ENCODE results near the gene FAM50A.

FAM50A gene

DNA sequence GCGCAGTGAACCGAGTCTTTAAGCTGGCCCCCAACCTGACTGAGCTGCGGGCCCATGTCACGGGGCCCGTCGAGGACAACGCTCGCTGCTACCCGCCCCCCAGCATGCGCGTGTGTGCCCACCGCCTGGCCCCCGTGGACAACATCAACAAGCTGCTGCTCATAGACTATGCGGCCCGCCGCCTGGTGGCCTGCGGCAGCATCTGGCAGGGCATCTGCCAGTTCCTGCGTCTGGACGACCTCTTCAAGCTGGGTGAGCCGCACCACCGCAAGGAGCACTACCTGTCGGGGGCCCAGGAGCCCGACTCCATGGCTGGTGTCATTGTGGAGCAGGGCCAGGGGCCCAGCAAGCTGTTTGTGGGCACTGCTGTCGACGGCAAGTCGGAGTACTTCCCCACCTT, 16.4 kb downstream of the FAM50A start:
- no peak for TF ChIP-seq GATA2 (IDR thresholded peaks at IDR 0.05; ENCODE audit: low read depth, low read length)
- no peak for TF ChIP-seq GATA3 (IDR thresholded peaks at IDR 0.05; ENCODE audit: low read depth, low read length)

DNA sequence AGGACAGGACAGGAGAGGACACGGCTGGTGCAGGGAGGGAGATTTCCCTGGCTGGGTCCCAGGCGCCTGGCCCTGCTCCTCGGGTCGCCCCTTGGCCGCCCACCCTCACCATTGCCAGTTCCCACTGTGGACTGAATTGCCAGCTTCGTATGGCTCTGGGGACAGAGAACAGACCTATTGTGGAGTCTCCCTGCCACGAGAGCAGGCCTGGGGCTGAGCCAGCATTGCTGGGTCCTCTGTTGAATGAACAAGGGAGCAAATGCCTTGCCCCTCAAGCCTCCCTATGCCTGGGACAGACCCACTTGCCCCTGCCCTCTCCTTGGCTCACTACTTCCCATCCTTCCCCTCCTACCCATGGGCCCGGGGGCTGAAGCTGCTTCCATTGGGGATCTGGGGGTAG, 18.5 kb downstream of the FAM50A start:
- TF ChIP-seq GATA3 (IDR thresholded peaks at IDR 0.05; ENCODE audit: low read depth, low read length) = no peak
- no peak for TF ChIP-seq GATA2 (IDR thresholded peaks at IDR 0.05; ENCODE audit: low read depth, low read length)

DNA sequence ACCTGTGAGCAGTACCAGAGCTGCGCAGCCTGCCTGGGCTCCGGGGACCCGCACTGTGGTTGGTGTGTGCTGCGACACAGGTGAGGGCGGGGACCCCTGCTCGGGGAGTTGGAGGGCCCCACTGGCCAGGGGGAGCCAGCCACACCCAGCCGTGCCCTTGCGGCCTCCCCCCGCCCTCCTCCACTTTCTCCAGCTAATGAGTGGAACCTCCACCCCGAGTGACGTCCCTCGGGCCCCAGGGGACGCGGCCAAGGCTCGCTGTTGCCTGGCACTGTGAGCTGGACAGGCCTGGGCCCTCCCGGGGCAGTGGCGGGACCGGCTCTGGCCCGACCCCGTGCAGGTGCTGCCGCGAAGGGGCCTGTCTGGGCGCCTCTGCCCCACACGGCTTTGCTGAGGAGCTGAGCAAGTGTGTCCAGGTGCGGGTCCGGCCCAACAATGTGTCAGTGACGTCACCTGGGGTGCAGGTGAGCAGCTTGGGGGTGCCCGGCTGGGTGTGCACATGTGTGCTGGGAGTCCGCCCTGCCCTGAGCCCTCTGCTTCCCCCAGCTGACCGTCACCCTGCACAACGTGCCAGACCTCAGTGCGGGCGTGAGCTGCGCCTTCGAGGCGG, 19.8 kb downstream of the FAM50A start:
- TF ChIP-seq GATA3 (IDR thresholded peaks at IDR 0.05; ENCODE audit: low read depth, low read length) = no peak
- TF ChIP-seq GATA2 (IDR thresholded peaks at IDR 0.05; ENCODE audit: low read depth, low read length) = no peak

DNA sequence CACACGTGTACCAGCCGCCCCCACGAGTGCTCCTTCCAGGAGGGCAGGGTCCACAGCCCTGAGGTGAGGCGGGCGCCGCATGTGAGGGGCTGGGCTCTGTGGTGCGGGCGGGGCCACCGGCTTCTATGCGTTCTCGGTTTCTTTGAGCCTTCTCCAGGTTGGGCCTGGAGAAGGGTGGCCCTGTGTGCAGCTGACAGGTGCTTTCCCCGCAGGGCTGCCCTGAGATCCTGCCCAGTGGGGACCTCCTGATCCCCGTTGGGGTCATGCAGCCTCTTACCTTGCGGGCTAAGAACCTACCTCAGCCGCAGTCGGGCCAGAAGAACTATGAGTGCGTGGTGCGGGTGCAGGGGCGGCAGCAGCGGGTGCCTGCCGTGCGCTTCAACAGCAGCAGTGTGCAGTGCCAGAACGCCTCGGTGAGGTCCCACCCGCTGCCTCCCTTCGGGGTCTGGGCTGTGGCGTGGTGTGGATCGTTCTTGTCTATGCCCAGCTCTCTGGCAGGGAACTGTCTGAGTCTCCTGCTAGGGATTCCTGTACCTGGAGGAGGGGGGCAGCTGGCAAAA, 20.9 kb downstream of the FAM50A start:
- TF ChIP-seq GATA3 (IDR thresholded peaks at IDR 0.05; ENCODE audit: low read depth, low read length) (no peak), GATA2 (IDR thresholded peaks at IDR 0.05; ENCODE audit: low read depth, low read length) (no peak)

DNA sequence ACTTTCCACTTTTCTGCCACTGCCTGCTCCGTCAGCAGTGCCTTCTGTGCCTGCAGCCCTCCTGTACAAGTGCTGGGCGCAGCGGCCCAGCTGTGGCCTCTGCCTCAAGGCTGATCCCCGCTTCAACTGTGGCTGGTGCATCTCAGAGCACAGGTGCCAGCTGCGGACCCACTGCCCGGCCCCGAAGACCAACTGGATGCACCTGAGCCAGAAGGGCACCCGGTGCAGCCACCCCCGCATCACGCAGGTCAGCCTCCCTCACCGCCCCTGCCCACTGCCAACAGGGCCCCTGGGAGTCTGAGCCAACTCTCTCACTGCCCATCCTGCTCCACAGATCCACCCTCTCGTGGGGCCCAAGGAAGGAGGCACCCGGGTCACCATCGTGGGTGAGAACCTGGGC, 21.7 kb downstream of the FAM50A start:
- TF ChIP-seq GATA3 (IDR thresholded peaks at IDR 0.05; ENCODE audit: low read depth, low read length) (no peak), GATA2 (IDR thresholded peaks at IDR 0.05; ENCODE audit: low read depth, low read length) (no peak)

DNA sequence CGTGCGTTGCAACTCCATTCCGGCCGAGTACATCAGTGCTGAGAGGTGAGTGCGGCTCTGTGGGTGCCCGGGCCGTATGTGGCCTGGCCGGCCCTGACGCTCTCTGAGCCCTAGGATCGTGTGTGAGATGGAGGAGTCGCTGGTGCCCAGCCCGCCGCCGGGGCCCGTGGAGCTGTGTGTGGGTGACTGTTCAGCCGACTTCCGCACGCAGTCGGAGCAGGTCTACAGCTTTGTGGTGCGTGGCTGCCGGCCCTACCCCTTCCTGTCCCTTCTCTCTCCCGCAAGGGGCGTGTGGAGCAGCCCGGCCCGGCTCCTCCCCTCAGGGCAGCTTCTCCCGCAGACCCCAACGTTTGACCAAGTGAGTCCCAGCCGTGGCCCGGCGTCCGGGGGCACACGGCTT, 22.1 kb downstream of the FAM50A start:
- TF ChIP-seq GATA3 (IDR thresholded peaks at IDR 0.05; ENCODE audit: low read depth, low read length) (no peak), GATA2 (IDR thresholded peaks at IDR 0.05; ENCODE audit: low read depth, low read length) (no peak)

DNA sequence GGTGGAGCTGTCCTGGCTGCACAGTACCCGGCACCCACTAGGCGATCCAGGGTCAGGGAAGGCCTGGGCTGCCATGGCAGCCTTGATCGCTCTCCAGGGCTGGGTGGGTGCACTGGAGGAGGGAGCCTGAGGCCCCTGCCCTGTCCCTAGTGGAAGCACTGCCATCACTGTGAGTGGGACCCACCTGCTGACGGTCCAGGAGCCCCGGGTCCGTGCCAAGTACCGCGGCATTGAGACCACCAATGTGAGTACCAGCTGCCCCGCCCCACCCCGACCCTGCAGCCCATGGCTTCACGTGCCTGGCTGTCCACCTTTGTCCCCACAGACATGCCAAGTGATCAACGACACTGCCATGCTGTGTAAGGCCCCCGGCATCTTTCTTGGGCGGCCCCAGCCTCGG, 23.0 kb downstream of the FAM50A start:
- TF ChIP-seq GATA3 (IDR thresholded peaks at IDR 0.05; ENCODE audit: low read depth, low read length) (no peak), GATA2 (IDR thresholded peaks at IDR 0.05; ENCODE audit: low read depth, low read length) (no peak)

DNA sequence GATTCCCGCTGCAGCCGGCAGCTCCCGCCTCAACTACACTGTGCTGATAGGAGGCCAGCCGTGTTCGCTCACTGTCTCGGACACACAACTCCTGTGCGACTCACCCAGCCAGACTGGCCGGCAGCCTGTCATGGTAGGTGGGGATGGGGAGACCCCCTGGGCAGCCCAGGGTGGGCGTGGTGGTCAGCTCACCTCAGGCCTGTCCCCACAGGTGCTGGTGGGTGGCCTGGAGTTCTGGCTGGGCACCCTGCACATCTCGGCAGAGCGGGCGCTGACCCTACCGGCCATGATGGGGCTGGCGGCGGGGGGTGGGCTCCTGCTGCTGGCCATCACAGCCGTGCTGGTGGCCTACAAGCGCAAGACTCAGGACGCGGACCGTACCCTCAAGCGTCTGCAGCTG, 23.6 kb downstream of the FAM50A start:
- TF ChIP-seq GATA2 (IDR thresholded peaks at IDR 0.05; ENCODE audit: low read depth, low read length) = no peak
- no peak for TF ChIP-seq GATA3 (IDR thresholded peaks at IDR 0.05; ENCODE audit: low read depth, low read length)

DNA sequence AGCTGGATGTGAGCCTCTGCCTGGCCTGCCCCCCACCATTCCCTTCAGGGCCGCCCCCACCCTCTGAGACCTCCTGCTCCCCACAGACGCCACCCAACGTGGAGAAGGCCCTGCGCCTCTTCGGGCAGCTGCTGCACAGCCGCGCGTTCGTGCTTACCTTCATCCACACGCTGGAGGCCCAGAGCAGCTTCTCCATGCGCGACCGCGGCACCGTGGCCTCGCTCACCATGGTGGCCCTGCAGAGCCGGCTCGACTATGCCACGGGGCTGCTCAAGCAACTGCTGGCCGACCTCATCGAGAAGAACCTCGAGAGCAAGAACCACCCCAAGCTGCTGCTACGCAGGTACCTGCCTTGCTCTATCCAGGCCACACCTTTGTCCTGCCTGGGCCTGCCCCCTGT, 24.3 kb downstream of the FAM50A start:
- TF ChIP-seq GATA2 (IDR thresholded peaks at IDR 0.05; ENCODE audit: low read depth, low read length) = no peak
- TF ChIP-seq GATA3 (IDR thresholded peaks at IDR 0.05; ENCODE audit: low read depth, low read length) = no peak

DNA sequence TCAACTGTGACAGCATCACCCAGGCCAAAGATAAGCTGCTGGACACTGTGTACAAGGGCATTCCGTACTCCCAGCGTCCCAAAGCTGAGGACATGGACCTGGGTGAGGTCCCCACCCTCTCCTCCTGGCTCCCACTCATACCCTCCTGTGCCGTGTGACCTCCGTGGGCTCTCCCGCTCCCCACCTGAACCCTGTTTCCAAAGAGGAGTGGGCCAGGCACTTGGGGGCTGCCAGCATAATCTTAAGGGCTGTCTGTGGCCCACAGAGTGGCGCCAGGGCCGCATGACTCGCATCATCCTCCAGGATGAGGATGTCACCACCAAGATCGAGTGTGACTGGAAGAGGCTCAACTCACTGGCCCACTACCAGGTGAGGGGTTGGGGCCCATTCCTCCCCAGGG, 25.2 kb downstream of the FAM50A start:
- no peak for TF ChIP-seq GATA3 (IDR thresholded peaks at IDR 0.05; ENCODE audit: low read depth, low read length)
- no peak for TF ChIP-seq GATA2 (IDR thresholded peaks at IDR 0.05; ENCODE audit: low read depth, low read length)

DNA sequence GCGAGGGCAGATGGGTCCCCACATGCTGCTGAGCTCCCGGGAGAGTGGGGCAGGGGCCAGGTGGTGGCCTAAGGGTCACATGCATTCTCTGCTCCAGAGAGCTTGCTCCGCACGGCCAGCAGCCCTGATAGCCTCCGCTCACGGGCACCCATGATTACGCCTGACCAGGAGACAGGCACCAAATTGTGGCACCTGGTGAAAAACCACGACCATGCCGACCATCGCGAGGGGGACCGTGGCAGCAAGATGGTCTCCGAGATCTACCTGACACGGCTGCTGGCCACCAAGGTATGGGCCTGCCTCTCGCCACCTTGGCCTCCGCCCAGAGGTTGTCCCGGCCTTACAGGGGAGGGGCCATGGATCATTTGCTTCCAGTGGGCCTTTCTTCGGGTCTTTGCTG, 25.9 kb downstream of the FAM50A start:
- TF ChIP-seq GATA3 (IDR thresholded peaks at IDR 0.05; ENCODE audit: low read depth, low read length) (no peak), GATA2 (IDR thresholded peaks at IDR 0.05; ENCODE audit: low read depth, low read length) (no peak)

DNA sequence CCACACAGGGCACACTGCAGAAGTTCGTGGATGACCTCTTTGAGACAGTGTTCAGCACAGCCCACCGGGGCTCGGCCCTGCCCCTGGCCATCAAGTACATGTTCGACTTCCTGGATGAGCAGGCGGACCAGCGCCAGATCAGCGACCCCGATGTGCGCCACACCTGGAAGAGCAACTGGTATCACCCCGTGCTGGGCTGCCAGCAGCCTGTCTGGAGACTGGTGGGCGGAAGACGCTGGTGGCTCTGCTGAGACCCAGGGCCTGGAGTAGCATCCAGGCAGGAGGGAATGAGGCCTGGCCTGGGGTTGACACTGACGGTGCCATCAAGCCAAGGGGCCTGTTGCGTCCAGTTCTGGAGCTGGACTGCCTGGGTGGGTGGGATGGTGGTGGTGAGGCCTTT, 26.5 kb downstream of the FAM50A start:
- TF ChIP-seq GATA2 (IDR thresholded peaks at IDR 0.05; ENCODE audit: low read depth, low read length) (no peak), GATA3 (IDR thresholded peaks at IDR 0.05; ENCODE audit: low read depth, low read length) (no peak)

DNA sequence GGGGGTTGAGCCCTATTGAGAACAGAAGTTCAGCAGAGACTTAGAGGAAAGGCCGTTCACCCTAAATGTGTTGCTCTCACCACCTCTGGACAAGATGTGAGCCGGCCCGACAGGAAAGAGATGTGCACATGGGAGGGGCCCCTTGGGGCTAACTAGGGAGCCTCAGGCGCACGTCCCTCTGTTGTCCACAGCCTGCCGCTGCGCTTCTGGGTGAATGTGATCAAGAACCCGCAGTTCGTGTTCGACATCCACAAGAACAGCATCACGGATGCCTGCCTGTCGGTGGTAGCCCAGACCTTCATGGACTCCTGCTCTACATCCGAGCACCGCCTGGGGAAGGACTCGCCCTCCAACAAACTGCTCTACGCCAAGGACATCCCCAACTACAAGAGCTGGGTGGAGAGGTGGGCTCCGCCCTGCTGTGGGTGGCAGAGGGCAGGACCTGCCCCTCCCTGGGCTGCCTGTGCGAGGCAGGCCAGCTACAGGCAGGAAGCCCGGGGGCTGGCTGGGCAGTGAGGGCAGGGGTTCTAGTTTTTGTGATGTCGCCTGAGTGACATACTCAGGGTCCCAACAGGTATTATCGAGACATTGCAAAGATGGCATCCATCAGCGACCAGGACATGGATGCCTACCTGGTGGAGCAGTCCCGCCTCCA, 27.1 kb downstream of the FAM50A start:
- no peak for TF ChIP-seq GATA2 (IDR thresholded peaks at IDR 0.05; ENCODE audit: low read depth, low read length)
- no peak for TF ChIP-seq GATA3 (IDR thresholded peaks at IDR 0.05; ENCODE audit: low read depth, low read length)

DNA sequence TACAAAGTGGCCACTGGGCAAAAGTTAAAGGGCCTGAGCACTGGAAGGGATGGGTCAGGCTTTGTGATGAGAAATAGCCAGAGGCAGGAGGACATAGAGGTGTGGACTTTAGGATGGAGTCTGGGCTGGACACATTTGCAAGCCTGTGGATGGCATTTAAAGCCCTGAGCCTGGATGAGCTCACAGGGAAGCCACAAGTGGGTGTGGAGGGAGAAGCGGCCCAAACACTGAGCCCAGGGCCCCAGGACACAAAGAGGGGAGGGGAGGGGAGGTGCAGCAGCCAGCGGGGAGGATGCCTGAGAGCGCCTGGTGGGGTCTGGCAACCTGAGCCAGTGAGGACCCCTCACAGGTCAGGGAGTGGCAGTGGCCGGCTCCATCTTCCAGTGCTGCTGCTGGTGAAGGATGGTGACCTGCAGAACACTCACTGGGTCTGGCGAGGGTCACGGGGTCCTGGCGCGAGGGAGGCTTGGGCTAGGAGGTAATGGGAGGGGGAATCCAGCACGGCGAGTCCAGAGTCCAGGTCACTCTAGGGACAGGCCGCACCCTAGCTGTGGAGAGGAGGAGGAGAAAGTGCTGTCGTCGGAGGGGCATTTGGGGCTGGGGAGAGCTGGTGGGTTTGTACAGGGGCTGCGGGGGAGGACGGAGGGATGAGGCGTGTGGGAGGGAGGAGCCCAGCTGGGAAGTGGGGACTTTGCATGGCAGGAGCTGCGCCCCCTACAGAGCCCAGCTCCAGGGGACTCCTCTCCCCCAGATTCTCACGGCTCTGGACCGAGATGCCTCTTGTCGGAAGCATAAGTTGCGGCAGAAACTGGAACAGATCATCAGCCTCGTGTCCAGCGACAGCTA, 28.1 kb downstream of the FAM50A start:
- TF ChIP-seq GATA2 (IDR thresholded peaks at IDR 0.05; ENCODE audit: low read depth, low read length) = no peak
- TF ChIP-seq GATA3 (IDR thresholded peaks at IDR 0.05; ENCODE audit: low read depth, low read length) = no peak

All from SH-SY5Y (cell line).